A549 (cell line): ENCODE data around the gene B3GNT7.

ENCODE experiments used
- CHD2 ChIP-seq: fragments of 150-350 bp; IDR thresholded peaks from 2 replicates; pipeline ENCODE4 v1.6.1; 2014; ENCODE audit warnings: low read length; ENCODE audit not compliant: partially characterized antibody
- CTCF ChIP-seq: fragments of >200 bp; sonication (Bioruptor Twin); formaldehyde crosslinking; IDR thresholded peaks from 3 replicates; pipeline ENCODE4 v1.5.1; 2016
- EP300 ChIP-seq, 2 experiments: fragments of >200 bp; sonication (Bioruptor Twin); formaldehyde crosslinking; IDR thresholded peaks; 2 replicates in 1 of 2; 3 replicates in 1 of 2; pipeline ENCODE4 v1.6.1; 2016 to 2017
- MAX ChIP-seq: IDR thresholded peaks from 2 replicates; pipeline ENCODE4 v1.6.1; 2012
- NFE2L2 ChIP-seq: fragments of 150-350 bp; conservative IDR thresholded peaks from 2 replicates; pipeline ENCODE4 v1.6.1; 2014; ENCODE audit warnings: low read length
- NR3C1 ChIP-seq: fragments of >200 bp; sonication (Bioruptor Twin); formaldehyde crosslinking; IDR thresholded peaks from 3 replicates; pipeline ENCODE4 v1.6.1; 2017
- PHF8 ChIP-seq: fragments of 200-600 bp; sonication (generic); IDR thresholded peaks from 2 replicates; pipeline ENCODE4 v1.6.1; 2016; ENCODE audit warnings: low read depth, mild to moderate bottlenecking, antibody characterized with exemption, moderate library complexity, borderline replicate concordance
- POLR2A ChIP-seq: IDR thresholded peaks from 2 replicates; pipeline ENCODE4 v1.6.1; 2012; ENCODE audit warnings: mild to moderate bottlenecking, low read length
- RAD21 ChIP-seq, 2 experiments: fragments of >200 bp in 1 of 2; sonication (Bioruptor Twin) in 1 of 2; formaldehyde crosslinking in 1 of 2; IDR thresholded peaks in 1 of 2; conservative IDR thresholded peaks in 1 of 2; 2 replicates in 1 of 2; 3 replicates in 1 of 2; pipeline ENCODE4 v1.6.1; 2012 to 2018; ENCODE audit warnings: inconsistent platforms in 1 of 2
- RCOR1 ChIP-seq: fragments of 150-350 bp; IDR thresholded peaks from 2 replicates; pipeline ENCODE4 v1.6.1; 2014; ENCODE audit warnings: antibody characterized with exemption, low read length, low read depth
- RFX5 ChIP-seq: fragments of 450-650 bp; IDR thresholded peaks from 2 replicates; pipeline ENCODE4 v1.7.1; 2014; ENCODE audit warnings: antibody characterized with exemption, mild to moderate bottlenecking, moderate library complexity
- ZSCAN20 ChIP-seq: fragments of 250-450 bp; sonication (Bioruptor Pico); IDR thresholded peaks from 2 replicates; pipeline ENCODE4 v1.8.0; 2022; ENCODE audit warnings: mild to moderate bottlenecking, moderate library complexity

- no peak for TF ChIP-seq PHF8
- no peak for TF ChIP-seq POLR2A
- TF ChIP-seq NFE2L2, result no peak
- no peak for TF ChIP-seq CTCF
- TF ChIP-seq RFX5, result no peak
- no peak for TF ChIP-seq CHD2
- TF ChIP-seq MAX, result no peak
- no peak for TF ChIP-seq RAD21 (conservative IDR thresholded peaks at IDR 0.05 in 1 of 2, IDR thresholded peaks at IDR 0.05 in 1 of 2)
- no peak for TF ChIP-seq ZSCAN20
- TF ChIP-seq NR3C1, result no peak
- TF ChIP-seq RCOR1, result no peak
- no peak for TF ChIP-seq EP300 (IDR thresholded peaks at IDR 0.05)
Observed at GRCh38 chr2:231422056-231422455, 26.5 kb downstream of the B3GNT7 start.
